Nephron (organoid): Measurements from ENCODE around the gene HMCN2.
A peak's percentile ranks its signal among the peaks of the same experiment; 100 is the strongest.

Source experiments
- H3K27ac Mint-ChIP-seq, 3 experiments: 2 replicates each; pipeline ENCODE4 v1.8.0; 2020; ENCODE audit warnings: mixed read lengths in 3 of 3, mild to moderate bottlenecking in 2 of 3, moderate library complexity in 1 of 3
- H3K27me3 Mint-ChIP-seq: 2 replicates; pipeline ENCODE4 v1.8.0; 2021; ENCODE audit warnings: low read depth, mild to moderate bottlenecking, moderate library complexity, mixed read lengths
- H3K36me3 Mint-ChIP-seq: 2 replicates; pipeline ENCODE4 v1.8.0; 2020; ENCODE audit warnings: low read depth, mixed read lengths
- H3K4me1 Mint-ChIP-seq: 2 replicates; pipeline ENCODE4 v1.8.0; 2020; ENCODE audit warnings: mixed read lengths
- H3K4me3 Mint-ChIP-seq, 3 experiments: 2 replicates each; pipeline ENCODE4 v1.8.0; 2020; ENCODE audit warnings: mild to moderate bottlenecking in 3 of 3, mixed read lengths in 3 of 3, moderate library complexity in 2 of 3
- H3K9me3 Mint-ChIP-seq: 2 replicates; pipeline ENCODE4 v1.8.0; 2020; ENCODE audit warnings: mixed read lengths
- CTCF ChIP-seq, 3 experiments: fragments of 200-600 bp; sonication (generic); IDR thresholded peaks; one replicate each; pipeline ENCODE4 v1.5.0; 2021; ENCODE audit warnings: antibody characterized with exemption in 3 of 3; ENCODE audit not compliant: unreplicated experiment in 3 of 3

The HMCN2 gene

GRCh38 chr9:130288393-130288792 is 22.8 kb downstream of the HMCN2 start:
- Mint-ChIP-seq H3K4me1 (peaks cover 43% of the 10 kb centered on the region), H3K36me3 (no peaks in the 10 kb centered on the region), H3K9me3 (no peaks in the 10 kb centered on the region), H3K27ac (no peak overlapping the region), H3K4me3 (no peak overlapping the region), H3K27me3 (peaks cover 81% of the 10 kb centered on the region)
- no peak for TF ChIP-seq CTCF (IDR thresholded peaks at IDR 0.05; ENCODE audit: unreplicated experiment in 3 of 3)

GRCh38 chr9:130288926-130289690 is 23.5 kb downstream of the HMCN2 start:
- Mint-ChIP-seq H3K9me3 (no peaks in the 10 kb centered on the region), H3K4me1 (peaks cover 36% of the 10 kb centered on the region), H3K4me3 (no peak overlapping the region), H3K36me3 (no peaks in the 10 kb centered on the region), H3K27me3 (peaks cover 83% of the 10 kb centered on the region), H3K27ac (no peak overlapping the region)
- no peak for TF ChIP-seq CTCF (IDR thresholded peaks at IDR 0.05; ENCODE audit: unreplicated experiment in 3 of 3)

- Mint-ChIP-seq H3K4me1 (peaks cover 34% of the 10 kb centered on the region), H3K27ac (no peak overlapping the region), H3K27me3 (peaks cover 82% of the 10 kb centered on the region), H3K36me3 (no peaks in the 10 kb centered on the region), H3K4me3 (peak overlapping the region in 1 of 3 experiments; percentile 14), H3K9me3 (no peaks in the 10 kb centered on the region)
- no peak for TF ChIP-seq CTCF (IDR thresholded peaks at IDR 0.05; ENCODE audit: unreplicated experiment in 3 of 3)
Observed at GRCh38 chr9:130289711-130290241, 24.2 kb downstream of the HMCN2 start.

GRCh38 chr9:130290291-130291181 is 25.0 kb downstream of the HMCN2 start:
- Mint-ChIP-seq H3K27me3 (peaks cover 86% of the 10 kb centered on the region), H3K4me3 (no peak overlapping the region), H3K36me3 (no peaks in the 10 kb centered on the region), H3K9me3 (no peaks in the 10 kb centered on the region), H3K4me1 (peaks cover 34% of the 10 kb centered on the region), H3K27ac (no peak overlapping the region)
- TF ChIP-seq CTCF (IDR thresholded peaks at IDR 0.05; ENCODE audit: unreplicated experiment in 3 of 3), result no peak

- Mint-ChIP-seq H3K27ac (no peak overlapping the region), H3K9me3 (no peaks in the 10 kb centered on the region), H3K4me1 (peaks cover 34% of the 10 kb centered on the region), H3K4me3 (no peak overlapping the region), H3K36me3 (no peaks in the 10 kb centered on the region), H3K27me3 (peaks cover 86% of the 10 kb centered on the region)
- TF ChIP-seq CTCF (IDR thresholded peaks at IDR 0.05; ENCODE audit: unreplicated experiment in 3 of 3), result no peak
Observed at GRCh38 chr9:130291474-130291873, 25.9 kb downstream of the HMCN2 start.
